Dermis microvascular lymphatic vessel endothelial cell (primary cell): ENCODE results near the gene MAFF. TPM values are rescaled to one million over a fixed set of nuclear protein-coding genes. Genes with fewer than 3 reads are reported as not detected.
"Not testable (repeated sequence)": the region's sequence is repeated elsewhere in the genome, so short reads cannot be mapped to it uniquely, and the experiment has no call there.

Experiments
- DNase-seq, 2 donors: peaks; one replicate each; pipeline versions ENCODE4 v3.0.0 to v3.0.0-alpha.2; 2010; ENCODE audit warnings: low read depth in 2 of 2
- total RNA-seq: library from RNA; depleted of rRNA; stranded (reverse); fragments of >200 nt; gene quantifications from 2 replicates; pipeline ENCODE4 v1.2.1, GENCODE V29; 2014

Gene MAFF
- total RNA-seq, 1 donor from 2014 or later, result 34.9 TPM

- no peak for DNase-seq
These were observed 21.6 kb downstream of the MAFF start for GRCh38 chr22:38223289-38223960.

- no peak for DNase-seq
These were observed 25.3 kb downstream of the MAFF start for GRCh38 chr22:38226853-38227649.

- DNase-seq, result peak in 1 of 2 donors; percentile 32
These were observed 26.6 kb downstream of the MAFF start for GRCh38 chr22:38228326-38228872.

DNA sequence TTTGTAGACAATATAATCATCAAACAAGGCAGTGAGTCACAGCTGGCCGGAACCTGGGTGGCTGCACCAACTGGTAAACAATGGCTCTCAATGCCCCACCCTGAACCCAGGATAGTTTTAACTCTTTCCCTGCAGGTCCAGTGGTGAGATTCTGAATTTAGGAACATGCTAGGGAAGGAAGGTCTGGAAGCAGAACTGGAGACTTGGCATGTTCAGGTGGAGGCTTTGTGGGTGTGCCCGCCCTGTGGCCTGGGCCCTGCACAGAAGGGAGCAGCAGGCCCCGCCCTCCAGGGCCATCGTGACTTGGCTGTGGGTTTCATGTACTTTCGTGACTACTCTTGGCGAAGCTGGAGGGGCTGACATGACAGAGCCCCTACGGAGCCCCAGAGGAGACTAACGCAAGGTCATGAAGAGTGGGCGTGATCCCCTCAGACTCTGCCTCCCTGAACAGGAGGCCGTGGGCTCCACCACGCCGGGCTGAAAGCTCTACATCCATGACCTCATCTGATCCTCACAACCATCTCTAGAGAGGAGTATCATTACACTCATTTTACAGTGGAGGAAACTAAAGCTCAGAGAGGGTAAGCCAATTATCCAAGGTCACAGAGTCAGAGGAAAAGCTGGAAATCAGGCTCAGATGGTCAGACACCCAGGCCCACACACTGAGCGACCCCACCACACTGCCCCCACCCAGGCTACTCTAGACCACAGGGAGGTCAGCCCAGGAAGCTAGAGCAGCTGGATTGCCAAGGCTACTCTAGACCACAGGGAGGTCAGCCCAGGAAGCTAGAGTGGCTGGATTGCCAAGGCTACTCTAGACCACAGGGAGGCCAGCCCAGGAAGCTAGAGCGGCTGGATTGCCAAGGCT lies 27.3 kb downstream of the MAFF start:
- peak; percentile 55 to 92 for DNase-seq

GRCh38 chr22:38230108-38230825 lies 28.5 kb downstream of the MAFF start:
- peak; percentile 73 to 92 for DNase-seq

DNA sequence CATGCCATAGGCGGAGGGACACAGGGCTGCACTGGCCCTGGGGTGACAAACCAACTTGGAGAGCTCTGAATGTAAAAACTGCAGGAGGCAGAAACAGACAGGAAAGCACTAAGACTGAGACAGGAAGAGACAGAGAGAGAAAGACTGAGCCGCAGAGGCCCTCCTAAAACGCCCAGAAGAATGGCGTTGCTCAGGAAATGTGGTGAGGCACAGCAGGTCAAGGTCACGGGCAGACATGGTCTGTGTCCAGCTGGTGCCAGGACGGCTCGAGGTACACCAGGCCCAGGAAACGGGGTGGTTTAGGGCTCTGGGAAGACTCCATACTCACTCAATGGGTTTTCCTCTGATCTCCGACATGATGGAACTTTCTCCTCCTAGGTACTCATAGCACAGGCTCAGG lies 29.1 kb downstream of the MAFF start:
- DNase-seq, result peak in 1 of 2 donors; percentile 58

GRCh38 chr22:38232196-38232595 lies 30.4 kb downstream of the MAFF start:
- DNase-seq, result no peak

DNA sequence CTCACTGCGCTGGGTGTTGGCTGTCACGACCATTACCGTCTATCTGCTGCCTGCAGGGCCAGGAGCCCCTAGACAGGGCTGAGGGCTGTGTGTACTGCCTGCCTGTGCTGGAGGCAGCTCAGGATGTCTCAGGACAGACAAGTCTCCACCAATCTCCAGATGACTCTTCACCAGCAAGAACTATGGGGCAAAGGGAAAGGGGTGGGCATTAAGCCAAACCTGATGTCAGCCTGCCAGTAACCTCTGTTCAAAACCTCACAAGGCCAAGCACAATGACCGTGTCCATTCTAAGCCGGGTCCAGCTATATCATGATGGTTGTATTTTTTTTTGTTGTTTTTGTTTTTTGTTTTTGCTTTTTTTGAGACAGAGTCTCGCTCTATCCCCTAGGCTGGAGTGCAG lies 31.6 kb downstream of the MAFF start:
- DNase-seq, result peak in 1 of 2 donors; percentile 57

DNA sequence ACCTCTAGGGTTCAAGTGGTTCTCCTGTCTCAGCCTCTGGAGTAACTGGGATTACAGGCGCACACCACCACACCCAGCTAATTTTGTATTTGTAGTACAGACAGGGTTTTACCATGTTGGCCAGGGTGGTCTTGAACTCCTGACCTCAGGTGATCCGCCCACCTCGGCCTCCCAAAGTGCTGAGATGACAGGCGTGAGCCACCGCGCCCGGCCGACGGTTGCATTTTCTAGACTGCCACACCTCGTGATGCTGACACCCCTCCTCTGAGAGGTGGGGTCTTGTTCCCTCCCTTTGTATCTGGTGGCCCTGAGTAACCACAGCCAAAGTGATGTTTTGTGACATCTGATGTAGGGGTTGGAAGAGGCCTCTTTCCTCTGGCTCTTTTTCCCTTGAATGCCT lies 32.1 kb downstream of the MAFF start:
- DNase-seq, result not testable (repeated sequence)

- no peak for DNase-seq
These were observed 33.6 kb downstream of the MAFF start for GRCh38 chr22:38235240-38235850.

GRCh38 chr22:38236786-38237185 lies 35.0 kb downstream of the MAFF start:
- no peak for DNase-seq

GRCh38 chr22:38238519-38239071 lies 36.8 kb downstream of the MAFF start:
- no peak for DNase-seq

DNA sequence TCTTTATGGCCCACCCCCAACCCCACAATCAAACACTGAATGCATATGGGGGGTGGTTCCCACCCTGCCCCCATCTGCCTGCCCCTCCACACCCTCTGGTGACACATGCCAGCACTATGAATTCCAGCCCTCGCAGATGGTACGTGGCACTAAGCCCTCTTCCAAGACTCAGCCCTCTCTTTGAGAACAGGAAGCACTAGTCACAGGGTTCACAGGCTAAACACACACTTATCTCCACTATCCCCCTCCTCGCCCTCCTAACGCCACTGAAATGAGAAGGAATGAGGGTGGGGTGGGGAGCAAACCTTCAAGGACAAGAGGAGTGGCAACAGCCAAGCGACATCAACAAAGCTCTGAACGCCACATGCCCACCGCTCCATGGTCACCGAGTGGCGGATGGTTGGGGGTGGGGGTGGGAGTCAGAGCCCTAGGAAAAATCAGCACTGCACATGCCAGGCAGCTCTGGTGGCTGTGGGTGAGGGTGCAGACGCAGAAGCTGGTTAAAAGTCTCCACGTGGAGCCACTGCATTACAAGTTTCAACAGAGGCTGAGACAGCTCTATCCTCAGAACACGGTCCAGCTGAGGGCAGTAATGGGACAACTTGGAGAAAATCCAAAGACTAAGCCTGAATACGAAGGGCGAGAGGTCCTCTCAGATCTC lies 37.4 kb downstream of the MAFF start:
- DNase-seq, result peak in 1 of 2 donors; percentile 83

DNA sequence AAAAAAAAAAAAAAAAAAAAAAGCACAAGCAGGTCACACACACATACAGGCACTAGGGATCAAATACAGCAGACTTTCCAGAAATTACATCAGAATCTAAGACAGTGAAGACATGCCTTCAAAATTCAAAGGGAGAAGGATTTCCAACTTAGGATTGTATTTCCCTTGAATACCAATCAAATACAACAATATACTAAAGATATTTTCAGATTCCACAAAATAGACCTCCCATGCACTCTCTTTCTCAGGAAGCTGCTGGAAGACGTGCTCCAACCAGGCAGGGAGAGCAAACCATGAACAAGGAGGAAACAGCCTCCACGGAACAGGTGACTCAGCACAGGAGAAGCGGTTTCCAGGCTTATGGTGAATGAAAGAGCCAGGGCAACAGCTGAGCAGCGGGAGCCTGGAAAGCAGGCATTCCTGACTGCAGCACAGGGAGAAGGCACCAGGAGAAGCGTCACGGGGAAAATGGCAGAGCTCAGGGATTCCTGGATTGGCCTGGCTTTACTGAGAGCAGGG lies 39.0 kb downstream of the MAFF start:
- peak; percentile 68 to 94 for DNase-seq

DNA sequence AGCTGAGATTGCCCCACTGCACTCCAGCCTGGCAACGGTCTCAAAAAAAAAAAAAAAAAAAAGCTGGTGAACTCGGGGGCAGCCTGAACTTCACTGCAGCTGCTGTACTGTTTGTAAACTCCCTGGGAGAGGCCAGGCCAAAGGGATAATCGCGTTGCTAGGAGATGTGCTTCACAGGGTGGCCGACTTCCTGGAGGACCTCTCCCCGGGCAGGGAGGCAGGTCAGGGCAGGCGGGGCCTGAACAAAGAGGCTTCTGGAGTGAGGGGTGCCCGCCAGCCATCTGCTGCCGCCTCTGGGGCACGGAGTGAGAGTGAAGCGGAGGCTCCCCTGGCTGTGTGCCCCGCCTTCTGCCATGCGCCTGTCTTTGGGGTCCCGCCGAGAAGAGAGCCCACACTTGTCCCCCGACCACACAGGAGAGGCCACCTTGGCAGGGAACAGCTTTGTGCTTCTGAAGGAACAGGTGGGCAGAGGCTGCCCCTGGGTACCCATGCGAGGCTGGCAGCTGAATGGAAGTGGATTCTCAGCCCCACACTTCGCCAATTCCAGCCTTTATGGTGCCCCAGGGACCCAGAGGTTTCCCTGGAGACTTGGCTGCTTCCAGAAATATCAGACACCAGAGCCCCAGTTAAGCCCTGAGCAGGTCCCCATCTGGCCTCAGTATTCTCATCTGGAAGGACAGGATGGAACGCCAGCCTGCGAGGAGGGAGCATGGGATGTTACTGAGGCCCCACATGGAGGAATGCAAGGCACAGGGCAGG lies 41.4 kb downstream of the MAFF start:
- no peak for DNase-seq

GRCh38 chr22:38244106-38244505 lies 42.3 kb downstream of the MAFF start:
- no peak for DNase-seq

DNA sequence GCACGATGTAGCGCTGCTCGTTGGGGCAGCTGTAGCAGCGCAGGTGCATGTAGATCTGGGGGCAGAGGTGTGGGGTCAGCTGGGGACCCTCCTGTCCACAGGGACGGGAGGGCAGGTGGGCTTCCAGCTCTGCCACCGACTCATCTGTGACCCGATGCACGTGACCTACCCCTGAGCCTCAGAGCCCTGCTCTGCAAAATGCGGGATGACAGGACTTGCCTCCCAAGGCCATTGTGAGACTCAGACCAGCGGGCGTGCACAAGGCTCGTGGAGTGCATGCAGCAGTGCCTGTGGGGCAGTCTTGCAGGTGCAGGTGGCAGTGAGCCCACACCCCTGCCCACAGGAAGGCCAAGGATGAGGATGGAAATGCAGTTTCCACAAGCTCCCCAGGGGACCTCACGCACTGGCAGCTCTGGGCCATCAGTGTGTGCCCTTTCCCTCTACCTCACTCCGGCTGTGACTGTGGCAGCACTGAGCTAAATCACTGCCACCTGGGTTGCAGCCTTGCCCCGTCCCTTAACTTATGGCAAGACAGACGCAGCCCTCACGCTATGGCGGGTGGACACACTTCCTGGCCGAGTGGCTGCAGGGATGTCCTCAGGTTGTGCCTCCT lies 44.4 kb downstream of the MAFF start:
- DNase-seq, result no peak

DNA sequence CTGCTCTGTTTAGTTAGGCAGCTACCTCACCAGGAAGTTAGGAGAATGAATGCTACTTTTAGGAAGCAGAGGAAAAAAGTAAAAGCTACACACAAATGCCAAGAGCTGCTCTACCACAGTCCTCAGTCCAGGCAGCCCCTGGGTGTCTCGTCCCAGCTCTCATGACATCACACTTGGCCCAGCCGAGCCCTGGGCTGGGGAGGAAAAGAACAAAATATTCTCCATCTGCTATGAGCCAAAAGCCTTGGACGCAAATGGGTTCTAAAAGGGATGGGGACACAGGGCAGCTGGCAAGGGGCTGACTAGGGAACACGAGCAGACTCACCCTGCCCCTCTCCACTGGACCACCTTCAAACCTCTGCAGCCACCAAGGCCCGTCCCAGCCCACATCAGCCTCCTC lies 44.9 kb downstream of the MAFF start:
- no peak for DNase-seq
